Measurements from ENCODE around the gene FMNL2.

The FMNL2 gene

GRCh38 chr2:152696476-152696875 is 361.5 kb downstream of the FMNL2 start:
- no peak for TF ChIP-seq CTCF (IDR thresholded peaks at IDR 0.05; ENCODE audit: insufficient read depth, low read length, missing control alignments)
- DNase-seq (ENCODE audit: low read depth, low spot score), result no peak
- ChIA-PET CTCF (no interaction called here), POLR2A (no interaction called here)
- H3K4me3 ChIP-seq (ENCODE audit: low read depth, low read length), result no peak overlapping the region

Data from AG04449 (cell line).